ENCODE results near the gene PEAK3. TPM values are rescaled to one million over a fixed set of nuclear protein-coding genes. Genes with fewer than 3 reads are reported as not detected.

The PEAK3 gene
- total RNA-seq, 1 donor from 2014 or later, result 2.0 TPM

DNA sequence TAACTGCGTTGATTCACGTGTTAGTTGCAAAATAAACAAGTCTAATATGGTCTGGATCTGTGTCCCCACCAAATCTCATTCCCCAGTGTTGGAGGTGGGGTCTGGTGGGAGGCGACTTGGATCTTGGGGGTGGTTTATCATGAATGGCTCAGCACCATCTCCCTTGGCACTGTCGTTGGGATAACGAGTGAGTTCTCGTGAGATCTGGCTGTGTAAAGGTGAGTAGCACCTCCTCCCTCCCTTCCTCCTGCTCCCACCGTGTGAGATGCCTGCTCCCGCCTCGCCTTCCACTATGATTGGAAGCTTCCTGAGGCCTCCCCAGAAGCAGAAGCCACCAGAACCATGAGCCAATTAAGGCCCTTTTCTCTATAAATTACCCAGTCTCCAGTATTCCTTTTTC, 4.8 kb downstream of the PEAK3 start:
- H3K27ac ChIP-seq, result no peak overlapping the region
- H3K4me1 ChIP-seq, result peaks cover 52% of the 10 kb centered on the region
- no peaks in the 10 kb centered on the region for H3K27me3 ChIP-seq
- H3K36me3 ChIP-seq, result peaks cover 0 to 14% of the 10 kb centered on the region in 2 donors
- H3K9me3 ChIP-seq, result no peaks in the 10 kb centered on the region
- H3K4me3 ChIP-seq, result no peak overlapping the region
- no peak for DNase-seq (ENCODE audit: extremely low spot score in 2 of 2)
- intact Hi-C loops (cut with DNase I), result no loop called here
- TF ChIP-seq CTCF (IDR thresholded peaks at IDR 0.05) (no peak), POLR2A (IDR thresholded peaks at IDR 0.05) (no peak), POLR2AphosphoS5 (IDR thresholded peaks at IDR 0.05; ENCODE audit: insufficient read depth in 1 of 2, low read depth in 1 of 2) (no peak)

DNA sequence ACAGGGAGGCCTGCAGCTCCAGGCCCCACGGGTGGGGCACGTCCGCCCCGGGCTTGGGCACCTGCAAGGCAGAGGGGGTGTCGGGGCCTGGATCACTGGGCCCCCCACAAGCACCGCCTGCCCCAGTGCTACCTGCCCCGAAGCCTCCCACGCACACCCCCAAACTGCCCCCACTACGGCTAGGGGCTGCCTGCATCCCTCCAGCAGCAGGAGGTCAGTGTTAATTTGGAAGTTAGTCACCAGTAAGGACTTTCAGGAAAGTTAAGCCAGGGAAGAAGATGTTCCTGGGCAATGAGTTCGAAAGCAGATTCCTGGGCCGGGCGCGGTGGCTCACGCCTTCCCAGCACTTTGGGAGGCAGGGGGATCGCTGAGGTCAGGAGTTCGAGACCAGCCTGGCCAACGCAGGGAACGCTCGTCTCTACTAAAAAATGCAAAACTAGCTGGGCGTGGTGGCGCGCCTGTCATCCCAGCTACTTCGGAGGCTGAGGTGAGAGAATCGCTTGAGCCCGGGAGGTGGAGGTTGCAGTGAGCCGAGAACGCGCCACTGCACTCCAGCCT, 5.5 kb downstream of the PEAK3 start:
- TF ChIP-seq CTCF (IDR thresholded peaks at IDR 0.05), result no peak
- TF ChIP-seq POLR2AphosphoS5 (IDR thresholded peaks at IDR 0.05; ENCODE audit: insufficient read depth in 1 of 2, low read depth in 1 of 2), result no peak
- TF ChIP-seq POLR2A (IDR thresholded peaks at IDR 0.05), result no peak
- peaks cover 0 to 21% of the 10 kb centered on the region in 2 donors for H3K36me3 ChIP-seq
- peak overlapping the region; percentile 18 for H3K27ac ChIP-seq
- H3K4me3 ChIP-seq, result peak overlapping the region in 1 of 2 donors; percentile 16
- H3K27me3 ChIP-seq, result no peaks in the 10 kb centered on the region
- peaks cover 52% of the 10 kb centered on the region for H3K4me1 ChIP-seq
- DNase-seq (ENCODE audit: extremely low spot score in 2 of 2), result no peak
- intact Hi-C loops (cut with DNase I), result no loop called here
- H3K9me3 ChIP-seq, result no peaks in the 10 kb centered on the region

DNA sequence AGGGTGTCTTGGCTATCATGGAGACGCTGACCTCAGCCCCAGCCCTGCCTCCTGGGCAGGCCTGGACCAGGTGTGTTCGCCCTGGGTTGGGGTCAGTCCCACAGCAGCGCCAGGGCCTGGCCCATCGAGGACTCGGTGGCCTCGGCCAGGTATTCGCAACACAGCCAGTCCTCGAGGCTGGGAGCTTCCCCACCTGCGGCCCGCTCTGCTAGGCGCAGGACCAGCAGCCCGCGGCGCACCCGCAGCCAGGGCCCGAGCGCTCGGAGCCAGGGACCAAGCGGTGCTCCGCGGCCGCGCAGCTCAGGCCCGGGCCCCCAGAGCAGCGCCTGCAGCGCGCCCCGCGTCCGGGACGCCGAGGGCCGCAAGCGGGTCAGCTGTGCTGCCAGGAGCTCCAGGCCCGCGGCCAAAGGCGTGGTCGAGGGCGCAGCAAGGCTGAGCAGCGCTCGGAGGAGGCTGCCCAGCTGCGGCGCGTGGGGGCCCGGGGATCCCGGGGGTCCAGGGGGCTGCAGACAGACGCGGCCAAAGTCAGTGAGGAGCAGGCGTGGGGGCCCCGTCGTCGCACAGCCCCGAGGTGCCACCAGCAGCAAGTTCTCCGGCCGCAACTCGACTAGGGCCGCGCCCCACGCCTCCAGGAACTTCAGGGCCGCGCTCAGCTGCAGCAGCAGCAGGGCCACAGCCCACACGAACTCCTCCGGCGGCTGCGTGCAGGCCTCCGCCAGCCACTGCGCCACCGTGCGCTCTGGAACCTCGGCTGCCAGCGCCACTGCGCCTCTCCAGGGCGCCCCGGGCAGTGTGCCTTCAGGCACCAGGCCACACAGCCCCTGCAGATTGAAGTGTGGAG, 6.2 kb downstream of the PEAK3 start:
- Histone ChIP-seq H3K4me3 (peak overlapping the region in 1 of 2 donors; percentile 16), H3K27ac (peak overlapping the region; percentile 18), H3K36me3 (peaks cover 0 to 22% of the 10 kb centered on the region in 2 donors), H3K4me1 (peaks cover 59% of the 10 kb centered on the region), H3K27me3 (no peaks in the 10 kb centered on the region), H3K9me3 (no peaks in the 10 kb centered on the region)
- no peak for DNase-seq (ENCODE audit: extremely low spot score in 2 of 2)
- intact Hi-C loops (cut with DNase I), result no loop called here
- no peak for TF ChIP-seq CTCF (IDR thresholded peaks at IDR 0.05)
- TF ChIP-seq POLR2AphosphoS5 (IDR thresholded peaks at IDR 0.05; ENCODE audit: insufficient read depth in 1 of 2, low read depth in 1 of 2), result no peak
- TF ChIP-seq POLR2A (IDR thresholded peaks at IDR 0.05), result no peak

DNA sequence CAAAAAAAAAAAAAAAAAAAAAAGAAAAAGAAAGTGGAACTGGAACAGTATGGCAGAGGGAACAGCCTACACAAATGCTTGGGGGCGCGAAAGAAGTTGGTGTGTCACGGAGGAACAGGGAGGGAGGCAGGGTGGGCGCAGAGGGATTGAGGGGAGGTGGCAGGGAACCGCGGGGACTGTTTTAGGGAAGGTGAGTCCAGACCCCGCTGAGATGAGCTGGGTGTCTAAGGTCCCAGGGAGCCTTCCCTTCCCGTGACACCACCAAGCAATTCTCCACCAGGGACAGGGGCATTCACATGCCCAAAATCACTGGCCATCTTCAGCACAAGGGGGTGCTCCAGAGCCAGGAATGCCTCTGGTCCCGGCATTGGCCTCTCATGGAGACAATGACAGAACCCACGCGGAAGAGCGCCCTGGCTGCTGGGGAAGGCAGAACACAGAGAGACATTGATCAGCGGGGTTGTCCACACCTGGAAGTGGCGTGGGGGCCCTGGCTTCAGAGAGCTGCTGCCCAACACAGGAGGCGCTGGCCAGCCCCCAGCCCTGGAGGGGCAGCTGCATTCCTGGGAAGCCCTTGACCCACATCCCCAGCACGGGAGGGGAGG, 6.9 kb downstream of the PEAK3 start:
- intact Hi-C loops (cut with DNase I), result loop anchor here (5.0 kb wide), 1 partner anchor 113 kb away; the partner anchor contains the start of gene DOT1L
- Histone ChIP-seq H3K4me3 (no peak overlapping the region), H3K27ac (peak overlapping the region; percentile 27), H3K27me3 (no peaks in the 10 kb centered on the region), H3K4me1 (peaks cover 59% of the 10 kb centered on the region), H3K9me3 (no peaks in the 10 kb centered on the region), H3K36me3 (peaks cover 0 to 22% of the 10 kb centered on the region in 2 donors)
- TF ChIP-seq POLR2A (IDR thresholded peaks at IDR 0.05) (no peak), POLR2AphosphoS5 (IDR thresholded peaks at IDR 0.05; ENCODE audit: insufficient read depth in 1 of 2, low read depth in 1 of 2) (peak in 1 of 2 donors; percentile 36), CTCF (IDR thresholded peaks at IDR 0.05) (peak; percentile 22 to 39 (median 34))
- DNase-seq (ENCODE audit: extremely low spot score in 2 of 2), result no peak
